Measurements from ENCODE around the gene TTC28.

Gene TTC28

GRCh38 chr22:28139516-28139915 lies 540.1 kb downstream of the TTC28 start:
- Histone ChIP-seq H3K9me3 (ENCODE audit: low read length) (no peaks in the 10 kb centered on the region), H3K27ac (ENCODE audit: low read depth, low read length) (no peak overlapping the region), H3K4me3 (ENCODE audit: low read depth in 1 of 2, low read length in 2 of 2) (no peak overlapping the region), H3K27me3 (ENCODE audit: control insufficient read depth in 1 of 2, insufficient read depth in 2 of 2, low read length in 2 of 2) (no peaks in the 10 kb centered on the region), H3K4me1 (ENCODE audit: insufficient read depth, low read length) (peaks cover 43% of the 10 kb centered on the region), H3K9ac (ENCODE audit: low read length) (no peak overlapping the region), H3K36me3 (ENCODE audit: insufficient read depth, low read length) (no peaks in the 10 kb centered on the region)

- Histone ChIP-seq H3K27ac (ENCODE audit: low read depth, low read length) (no peak overlapping the region), H3K36me3 (ENCODE audit: insufficient read depth, low read length) (no peaks in the 10 kb centered on the region), H3K9ac (ENCODE audit: low read length) (no peak overlapping the region), H3K9me3 (ENCODE audit: low read length) (no peaks in the 10 kb centered on the region), H3K4me3 (ENCODE audit: low read depth in 1 of 2, low read length in 2 of 2) (no peak overlapping the region), H3K4me1 (ENCODE audit: insufficient read depth, low read length) (peaks cover 19% of the 10 kb centered on the region), H3K27me3 (ENCODE audit: control insufficient read depth in 1 of 2, insufficient read depth in 2 of 2, low read length in 2 of 2) (no peaks in the 10 kb centered on the region)
Measured at GRCh38 chr22:28137036-28137435, 542.6 kb downstream of the TTC28 start.

DNA sequence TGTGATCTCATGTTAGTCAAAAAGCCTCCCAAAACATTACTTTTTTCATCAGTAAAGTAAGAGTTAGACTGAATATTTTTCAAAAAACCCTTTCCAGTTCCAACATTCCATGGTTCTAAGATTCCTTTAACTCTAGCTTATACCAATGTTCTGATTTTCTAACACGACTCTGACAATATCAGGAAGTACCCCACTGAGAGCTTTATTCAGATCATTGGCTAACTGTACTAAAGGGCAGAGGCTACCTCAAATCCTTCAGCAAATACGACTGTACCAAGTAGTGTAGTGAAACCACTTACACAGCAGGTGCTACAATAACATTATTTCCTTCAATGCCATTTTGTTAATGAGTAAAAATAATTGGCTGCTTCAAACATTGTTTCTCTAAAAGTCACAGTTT lies 547.2 kb downstream of the TTC28 start:
- Histone ChIP-seq H3K9me3 (ENCODE audit: low read length) (no peaks in the 10 kb centered on the region), H3K4me3 (ENCODE audit: low read depth in 1 of 2, low read length in 2 of 2) (no peak overlapping the region), H3K27ac (ENCODE audit: low read depth, low read length) (no peak overlapping the region), H3K4me1 (ENCODE audit: insufficient read depth, low read length) (no peaks in the 10 kb centered on the region), H3K27me3 (ENCODE audit: control insufficient read depth in 1 of 2, insufficient read depth in 2 of 2, low read length in 2 of 2) (no peaks in the 10 kb centered on the region), H3K9ac (ENCODE audit: low read length) (no peak overlapping the region), H3K36me3 (ENCODE audit: insufficient read depth, low read length) (no peaks in the 10 kb centered on the region)

DNA sequence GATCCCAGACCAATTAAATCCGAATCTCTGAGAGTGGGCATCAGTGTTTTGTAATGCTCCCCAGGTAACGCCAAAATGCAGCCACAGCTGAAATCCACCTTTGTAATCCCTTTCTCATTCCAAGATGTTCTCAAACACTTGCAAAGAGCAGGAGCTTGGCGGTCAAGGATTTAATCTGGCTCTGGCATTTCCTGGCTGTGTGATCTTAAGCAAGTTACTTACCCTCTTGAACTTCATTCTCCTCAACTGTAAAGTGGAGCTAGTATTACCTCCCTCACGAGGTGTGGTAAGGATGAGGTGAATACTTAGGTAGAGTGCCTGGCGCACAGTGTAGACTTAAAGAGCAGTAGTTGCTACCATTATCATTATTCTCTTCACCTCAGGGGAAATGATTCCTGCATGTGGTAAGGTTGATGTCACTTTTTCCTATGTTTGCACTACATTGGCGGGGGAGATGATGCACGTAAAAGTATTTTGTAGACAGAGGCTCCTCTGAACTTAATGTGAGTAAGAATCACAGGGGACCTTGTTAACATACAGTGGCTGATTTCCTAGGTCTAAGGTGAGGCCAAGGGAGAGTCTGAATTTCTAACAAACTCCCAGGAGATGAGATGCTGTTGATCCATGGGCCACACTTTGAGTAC lies 550.2 kb downstream of the TTC28 start:
- Histone ChIP-seq H3K27me3 (ENCODE audit: control insufficient read depth in 1 of 2, insufficient read depth in 2 of 2, low read length in 2 of 2) (no peaks in the 10 kb centered on the region), H3K4me3 (ENCODE audit: low read depth in 1 of 2, low read length in 2 of 2) (no peak overlapping the region), H3K36me3 (ENCODE audit: insufficient read depth, low read length) (no peaks in the 10 kb centered on the region), H3K4me1 (ENCODE audit: insufficient read depth, low read length) (no peaks in the 10 kb centered on the region), H3K9me3 (ENCODE audit: low read length) (no peaks in the 10 kb centered on the region), H3K9ac (ENCODE audit: low read length) (no peak overlapping the region), H3K27ac (ENCODE audit: low read depth, low read length) (no peak overlapping the region)

GRCh38 chr22:28128827-28129226 lies 550.8 kb downstream of the TTC28 start:
- Histone ChIP-seq H3K27me3 (ENCODE audit: control insufficient read depth in 1 of 2, insufficient read depth in 2 of 2, low read length in 2 of 2) (no peaks in the 10 kb centered on the region), H3K27ac (ENCODE audit: low read depth, low read length) (no peak overlapping the region), H3K4me3 (ENCODE audit: low read depth in 1 of 2, low read length in 2 of 2) (no peak overlapping the region), H3K4me1 (ENCODE audit: insufficient read depth, low read length) (no peaks in the 10 kb centered on the region), H3K36me3 (ENCODE audit: insufficient read depth, low read length) (no peaks in the 10 kb centered on the region), H3K9ac (ENCODE audit: low read length) (no peak overlapping the region), H3K9me3 (ENCODE audit: low read length) (no peaks in the 10 kb centered on the region)

- no peak overlapping the region for H3K27ac ChIP-seq (ENCODE audit: low read depth, low read length)
- H3K4me1 ChIP-seq (ENCODE audit: insufficient read depth, low read length): no peaks in the 10 kb centered on the region
- H3K9ac ChIP-seq (ENCODE audit: low read length): no peak overlapping the region
- no peaks in the 10 kb centered on the region for H3K9me3 ChIP-seq (ENCODE audit: low read length)
- H3K4me3 ChIP-seq (ENCODE audit: low read depth in 1 of 2, low read length in 2 of 2): no peak overlapping the region
- H3K27me3 ChIP-seq (ENCODE audit: control insufficient read depth in 1 of 2, insufficient read depth in 2 of 2, low read length in 2 of 2): no peaks in the 10 kb centered on the region
- no peaks in the 10 kb centered on the region for H3K36me3 ChIP-seq (ENCODE audit: insufficient read depth, low read length)
Measured at GRCh38 chr22:28125799-28126198, 553.8 kb downstream of the TTC28 start.

DNA sequence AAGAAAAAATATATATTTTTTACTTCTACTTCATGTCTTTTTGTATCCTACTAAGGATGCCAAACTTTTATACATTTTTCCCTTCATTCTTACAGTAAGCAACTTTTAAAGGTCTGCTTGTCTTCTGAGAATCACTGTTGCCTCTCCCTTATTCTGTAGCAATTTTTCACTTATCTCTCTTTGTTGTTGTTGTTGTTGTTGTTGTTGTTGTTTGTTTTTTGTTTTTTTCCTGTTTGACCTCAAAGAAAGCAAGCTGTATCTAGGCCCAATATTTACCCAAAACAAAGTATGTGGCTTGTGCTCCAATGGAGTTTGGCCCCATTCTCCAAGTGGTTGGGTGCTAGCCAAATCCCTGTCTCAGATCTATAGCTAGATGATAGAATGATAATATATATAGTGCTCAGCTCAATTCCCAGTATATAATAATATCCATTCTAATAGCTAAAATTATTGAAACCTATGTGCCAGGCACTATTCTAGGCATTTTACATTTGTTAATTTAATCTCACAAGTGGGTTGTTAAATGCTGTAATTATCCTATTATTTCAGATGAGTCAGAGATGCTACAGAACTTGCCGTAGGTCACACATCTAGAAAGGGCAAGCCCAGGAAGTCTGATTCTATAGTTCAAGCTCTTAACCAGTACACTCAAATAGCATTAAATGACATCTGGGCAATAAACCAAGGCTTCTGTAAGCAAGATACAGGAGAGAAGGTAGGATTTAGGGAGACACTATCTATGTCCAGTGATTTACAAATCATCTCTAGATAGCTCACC lies 555.5 kb downstream of the TTC28 start:
- Histone ChIP-seq H3K4me3 (ENCODE audit: low read depth in 1 of 2, low read length in 2 of 2) (no peak overlapping the region), H3K9me3 (ENCODE audit: low read length) (no peaks in the 10 kb centered on the region), H3K36me3 (ENCODE audit: insufficient read depth, low read length) (no peaks in the 10 kb centered on the region), H3K27me3 (ENCODE audit: control insufficient read depth in 1 of 2, insufficient read depth in 2 of 2, low read length in 2 of 2) (no peaks in the 10 kb centered on the region), H3K27ac (ENCODE audit: low read depth, low read length) (no peak overlapping the region), H3K9ac (ENCODE audit: low read length) (no peak overlapping the region), H3K4me1 (ENCODE audit: insufficient read depth, low read length) (peaks cover 4% of the 10 kb centered on the region)

DNA sequence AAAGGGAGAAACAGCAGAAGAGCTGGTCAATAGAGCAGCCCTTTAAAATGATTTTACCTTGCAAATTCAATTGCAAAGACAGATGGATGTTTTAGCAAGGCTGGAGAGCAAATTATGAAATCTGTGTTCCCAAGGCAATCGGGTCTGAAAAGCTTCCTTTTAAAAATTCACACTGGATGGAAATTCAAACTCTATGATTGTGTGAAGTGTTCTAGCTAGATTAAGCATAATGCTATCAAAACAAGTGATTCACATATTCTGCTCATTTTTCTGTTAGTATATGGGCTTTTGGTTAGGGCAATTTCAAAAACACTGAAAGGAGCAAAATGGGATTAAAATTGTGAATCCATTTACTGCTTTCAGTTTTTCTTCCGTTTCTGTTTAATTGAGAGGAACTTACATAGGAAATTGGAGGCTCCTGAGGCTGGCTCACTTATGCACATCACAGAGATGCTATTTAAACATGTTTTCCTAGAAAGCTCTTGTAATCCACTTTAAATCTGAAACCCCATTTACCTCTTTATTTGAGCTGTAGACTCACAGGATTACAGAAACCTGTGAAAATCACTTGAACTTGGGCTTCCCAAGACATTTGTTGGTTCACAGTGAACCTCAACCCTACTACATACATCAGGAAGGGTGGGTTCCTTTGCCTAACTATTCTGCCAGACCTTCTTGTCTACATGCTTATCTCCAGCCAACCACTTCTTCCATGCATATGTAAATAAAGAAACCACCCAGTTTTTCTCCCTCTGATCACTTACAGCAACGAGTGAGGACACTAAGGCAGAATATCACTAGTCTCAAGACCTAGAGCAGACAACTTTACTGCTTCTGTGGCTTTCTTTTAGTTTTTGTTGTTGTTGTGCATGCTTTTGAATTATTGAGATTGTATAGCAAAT lies 558.7 kb downstream of the TTC28 start:
- Histone ChIP-seq H3K27ac (ENCODE audit: low read depth, low read length) (no peak overlapping the region), H3K36me3 (ENCODE audit: insufficient read depth, low read length) (no peaks in the 10 kb centered on the region), H3K27me3 (ENCODE audit: control insufficient read depth in 1 of 2, insufficient read depth in 2 of 2, low read length in 2 of 2) (no peaks in the 10 kb centered on the region), H3K4me1 (ENCODE audit: insufficient read depth, low read length) (peaks cover 21% of the 10 kb centered on the region), H3K4me3 (ENCODE audit: low read depth in 1 of 2, low read length in 2 of 2) (no peak overlapping the region), H3K9me3 (ENCODE audit: low read length) (no peaks in the 10 kb centered on the region), H3K9ac (ENCODE audit: low read length) (no peak overlapping the region)

- Histone ChIP-seq H3K9ac (ENCODE audit: low read length) (no peak overlapping the region), H3K27ac (ENCODE audit: low read depth, low read length) (no peak overlapping the region), H3K36me3 (ENCODE audit: insufficient read depth, low read length) (no peaks in the 10 kb centered on the region), H3K9me3 (ENCODE audit: low read length) (no peaks in the 10 kb centered on the region), H3K27me3 (ENCODE audit: control insufficient read depth in 1 of 2, insufficient read depth in 2 of 2, low read length in 2 of 2) (no peaks in the 10 kb centered on the region), H3K4me1 (ENCODE audit: insufficient read depth, low read length) (peaks cover 31% of the 10 kb centered on the region), H3K4me3 (ENCODE audit: low read depth in 1 of 2, low read length in 2 of 2) (no peak overlapping the region)
Measured at GRCh38 chr22:28118957-28119631, 560.5 kb downstream of the TTC28 start.

DNA sequence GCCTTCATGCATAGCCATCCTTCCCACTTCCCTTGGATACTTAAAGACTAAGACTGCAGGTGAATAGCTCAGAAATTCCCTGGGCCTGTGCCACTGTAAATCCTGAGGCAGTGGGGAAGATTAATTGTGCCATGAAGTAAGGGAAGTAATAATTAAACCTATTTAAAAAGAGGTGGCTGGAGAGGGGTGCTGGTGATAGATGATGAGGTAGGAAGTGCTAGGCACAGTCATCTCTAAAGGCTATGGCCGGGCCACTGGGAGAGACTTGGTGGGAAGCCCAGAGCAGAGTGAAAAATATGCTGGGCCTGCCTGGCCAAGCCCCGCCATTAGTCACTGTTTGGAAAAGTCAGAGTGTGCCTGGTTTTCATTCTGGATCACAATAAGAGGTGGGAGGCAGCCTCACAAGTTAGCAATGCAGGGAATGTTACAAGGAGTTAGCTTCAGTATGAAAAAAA lies 563.4 kb downstream of the TTC28 start:
- Histone ChIP-seq H3K36me3 (ENCODE audit: insufficient read depth, low read length) (no peaks in the 10 kb centered on the region), H3K27ac (ENCODE audit: low read depth, low read length) (no peak overlapping the region), H3K27me3 (ENCODE audit: control insufficient read depth in 1 of 2, insufficient read depth in 2 of 2, low read length in 2 of 2) (no peaks in the 10 kb centered on the region), H3K9ac (ENCODE audit: low read length) (no peak overlapping the region), H3K9me3 (ENCODE audit: low read length) (no peaks in the 10 kb centered on the region), H3K4me3 (ENCODE audit: low read depth in 1 of 2, low read length in 2 of 2) (no peak overlapping the region), H3K4me1 (ENCODE audit: insufficient read depth, low read length) (peaks cover 48% of the 10 kb centered on the region)

- Histone ChIP-seq H3K4me3 (ENCODE audit: low read depth in 1 of 2, low read length in 2 of 2) (no peak overlapping the region), H3K9ac (ENCODE audit: low read length) (no peak overlapping the region), H3K4me1 (ENCODE audit: insufficient read depth, low read length) (peaks cover 48% of the 10 kb centered on the region), H3K27ac (ENCODE audit: low read depth, low read length) (no peak overlapping the region), H3K36me3 (ENCODE audit: insufficient read depth, low read length) (no peaks in the 10 kb centered on the region), H3K27me3 (ENCODE audit: control insufficient read depth in 1 of 2, insufficient read depth in 2 of 2, low read length in 2 of 2) (no peaks in the 10 kb centered on the region), H3K9me3 (ENCODE audit: low read length) (no peaks in the 10 kb centered on the region)
Measured at GRCh38 chr22:28115426-28115825, 564.2 kb downstream of the TTC28 start.

All from muscle layer of colon (tissue), 2 donors.